ENCODE measurements around the gene HM13. TPM values are rescaled to one million over a fixed set of nuclear protein-coding genes. Genes with fewer than 3 reads are reported as not detected.

HM13 gene
- total and polyA plus RNA-seq, 2 of the 13 experiments (the other 11 are each of a cell fraction or from before 2014, with no cell fraction given): 118 to 243 TPM

DNA sequence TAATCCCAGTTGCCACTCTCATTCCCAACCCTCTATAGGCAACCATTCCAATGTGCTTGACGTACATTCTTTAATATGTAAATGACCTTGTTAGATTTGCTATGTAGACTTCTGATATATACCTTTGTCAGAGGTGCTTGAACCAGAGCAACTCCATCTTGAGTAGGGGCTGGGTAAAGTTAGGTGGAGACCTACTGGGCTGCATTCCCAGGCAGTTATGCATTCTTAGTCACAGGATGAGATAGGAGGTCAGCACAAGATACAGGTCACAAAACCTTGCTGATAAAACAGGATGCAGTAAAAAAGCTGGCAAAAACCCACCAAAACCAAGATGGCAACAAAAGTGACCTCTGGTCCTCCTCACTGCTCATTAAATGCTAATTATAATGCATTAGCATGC is 8.3 kb upstream of the HM13 start:
- Histone ChIP-seq H3K27me3 (ENCODE audit: control insufficient read depth in 1 of 2, insufficient read depth in 2 of 2, low read length in 2 of 2) (peaks cover 0 to 15% of the 10 kb centered on the region in 2 experiments; a peak in 2 of 5 replicates), H3K4me1 (ENCODE audit: insufficient read depth, low read length) (no peaks in the 10 kb centered on the region), H2AFZ (ENCODE audit: low read length) (no peak overlapping the region), H3K4me2 (ENCODE audit: low read depth, low read length) (no peak overlapping the region), H3K9me3 (ENCODE audit: low read length) (no peaks in the 10 kb centered on the region), H3K4me3 (replicated peaks in 1 of 3; ENCODE audit: insufficient read depth in 1 of 3, low read depth in 2 of 3, low read length in 3 of 3) (no peak overlapping the region), H3K9ac (ENCODE audit: insufficient read depth, low read depth, low read length) (no peak overlapping the region), H3K27ac (ENCODE audit: extremely low read length, insufficient read depth, low read length) (no peak overlapping the region), H4K20me1 (ENCODE audit: insufficient read depth, low read length) (no peaks in the 10 kb centered on the region), H3K79me2 (ENCODE audit: insufficient read depth, low read length) (no peaks in the 10 kb centered on the region), H3K36me3 (replicated peaks in 1 of 2; ENCODE audit: control insufficient read depth in 1 of 2, insufficient read depth in 2 of 2, low read length in 2 of 2) (no peaks in the 10 kb centered on the region)
- CTCF ChIA-PET (ENCODE audit: low intra/inter-chr PET ratio, low total read pairs): no interaction called here
- 28% methylated on average over 1 of the region's 1 CpG for WGBS (ENCODE audit: low lambda C conversion rate)
- no peak for DNase-seq (ENCODE audit: low spot score)
- in situ Hi-C loops (cut with HindIII; ENCODE audit: extremely low pct_ligation_motif_present, low pct_unique_long_range_greater_than_20kb) (no loop called here), intact Hi-C loops (cut with micrococcal nuclease; ENCODE audit: unreplicated experiment) (no loop called here)
- POLR2A ChIA-PET: no interaction called here
- no peak for ATAC-seq
- no TSS peak for BruUV-seq (replicated peaks)
- no peak for FAIRE-seq
- TF ChIP-seq ZNF737 (CRISPR knock-in tag; IDR thresholded peaks at IDR 0.05; ENCODE audit: borderline replicate concordance) (no peak), ZNF333 (CRISPR knock-in tag; IDR thresholded peaks at IDR 0.05; ENCODE audit: borderline replicate concordance) (no peak), ZNF34 (CRISPR knock-in tag; IDR thresholded peaks at IDR 0.05; ENCODE audit: borderline replicate concordance) (no peak), DZIP1 (CRISPR knock-in tag; IDR thresholded peaks at IDR 0.05) (no peak), TFDP1 (CRISPR knock-in tag; IDR thresholded peaks at IDR 0.05; ENCODE audit: borderline replicate concordance) (no peak), MAFK (conservative IDR thresholded peaks at IDR 0.05 in 1 of 2, IDR thresholded peaks at IDR 0.05 in 1 of 2; ENCODE audit: low read length in 2 of 2) (no peak), ATF5 (CRISPR knock-in tag; IDR thresholded peaks at IDR 0.05; ENCODE audit: low read depth) (no peak), FOXP4 (CRISPR knock-in tag; IDR thresholded peaks at IDR 0.05) (no peak), GABPA (IDR thresholded peaks at IDR 0.05; ENCODE audit: low read depth, low read length) (no peak), GABPA (CRISPR knock-in tag; IDR thresholded peaks at IDR 0.05; ENCODE audit: low read depth) (no peak), ELK4 (CRISPR knock-in tag; IDR thresholded peaks at IDR 0.05; ENCODE audit: borderline replicate concordance) (no peak)
- TF ChIP-seq, protein P1, sequence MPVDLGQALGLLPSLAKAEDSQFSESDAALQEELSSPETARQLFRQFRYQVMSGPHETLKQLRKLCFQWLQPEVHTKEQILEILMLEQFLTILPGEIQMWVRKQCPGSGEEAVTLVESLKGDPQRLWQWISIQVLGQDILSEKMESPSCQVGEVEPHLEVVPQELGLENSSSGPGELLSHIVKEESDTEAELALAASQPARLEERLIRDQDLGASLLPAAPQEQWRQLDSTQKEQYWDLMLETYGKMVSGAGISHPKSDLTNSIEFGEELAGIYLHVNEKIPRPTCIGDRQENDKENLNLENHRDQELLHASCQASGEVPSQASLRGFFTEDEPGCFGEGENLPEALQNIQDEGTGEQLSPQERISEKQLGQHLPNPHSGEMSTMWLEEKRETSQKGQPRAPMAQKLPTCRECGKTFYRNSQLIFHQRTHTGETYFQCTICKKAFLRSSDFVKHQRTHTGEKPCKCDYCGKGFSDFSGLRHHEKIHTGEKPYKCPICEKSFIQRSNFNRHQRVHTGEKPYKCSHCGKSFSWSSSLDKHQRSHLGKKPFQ (CRISPR knock-in tag; IDR thresholded peaks at IDR 0.05; ENCODE audit: insufficient replicate concordance): no peak
- TF ChIP-seq, protein P2, sequence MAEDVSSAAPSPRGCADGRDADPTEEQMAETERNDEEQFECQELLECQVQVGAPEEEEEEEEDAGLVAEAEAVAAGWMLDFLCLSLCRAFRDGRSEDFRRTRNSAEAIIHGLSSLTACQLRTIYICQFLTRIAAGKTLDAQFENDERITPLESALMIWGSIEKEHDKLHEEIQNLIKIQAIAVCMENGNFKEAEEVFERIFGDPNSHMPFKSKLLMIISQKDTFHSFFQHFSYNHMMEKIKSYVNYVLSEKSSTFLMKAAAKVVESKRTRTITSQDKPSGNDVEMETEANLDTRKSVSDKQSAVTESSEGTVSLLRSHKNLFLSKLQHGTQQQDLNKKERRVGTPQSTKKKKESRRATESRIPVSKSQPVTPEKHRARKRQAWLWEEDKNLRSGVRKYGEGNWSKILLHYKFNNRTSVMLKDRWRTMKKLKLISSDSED (CRISPR knock-in tag; IDR thresholded peaks at IDR 0.05): no peak

All from HepG2 (cell line).